GM12878 (cell line): ENCODE measurements around the gene PTGS1. TPM values are rescaled to one million over a fixed set of nuclear protein-coding genes. Genes with fewer than 3 reads are reported as not detected.

Experiments
- ATAC-seq: fragments of 200-7000 bp; cut with Tn5 transposase; 3 replicates; pipeline ENCODE4 v1.9.1; 2020; ENCODE audit warnings: mild to moderate bottlenecking, moderate library complexity
- BruUV-seq: library from RNA; stranded (reverse); fragments of 400-500 nt; replicated peaks from 2 replicates; lab custom pipeline; 2021; lab: Mats Ljungman, UMichigan
- CTCF ChIA-PET: fragments of 300-600 bp; sonication (Branson Sonifier 250); formaldehyde crosslinking; extraction: SDS; loops from one replicate; lab custom pipeline; 2021; ENCODE audit warnings: inconsistent platforms; lab: Yijun Ruan, JAX
- POLR2A ChIA-PET: fragments of 350-600 bp; formaldehyde crosslinking; extraction: SDS; loops from one replicate; lab custom pipeline; 2021; ENCODE audit warnings: inconsistent platforms; lab: Charles Lee
- RAD21 ChIA-PET: fragments of 300-600 bp; sonication (Branson Sonifier 250); formaldehyde crosslinking; loops from one replicate; lab custom pipeline; 2023; ENCODE audit warnings: antibody characterized with exemption; ENCODE audit not compliant: unreplicated experiment; lab: Charles Lee
- SMC1A ChIA-PET: fragments of 300-600 bp; sonication (Branson Sonifier 250); formaldehyde crosslinking; loops from one replicate; lab custom pipeline; 2023; ENCODE audit not compliant: unreplicated experiment, uncharacterized antibody; lab: Charles Lee
- DNase-seq: peaks from one replicate; pipeline ENCODE4 v3.0.0-alpha.2; 2011; ENCODE audit warnings: low read depth, low spot score
- FAIRE-seq: peaks from 3 replicates; lab custom pipeline; 2011; peaks lifted over from hg19 to GRCh38; lab: Jason Lieb, UNC
- H2AFZ ChIP-seq: 2 replicates; pipeline ENCODE4 v1.6.0; 2011; ENCODE audit warnings: low read depth, low read length, control low read depth; ENCODE audit not compliant: control insufficient read depth
- H3K27ac ChIP-seq: 2 replicates; pipeline ENCODE4 v1.5.1; 2011; ENCODE audit warnings: control low read depth; ENCODE audit not compliant: control insufficient read depth, insufficient read depth
- H3K27me3 ChIP-seq, 2 experiments: replicated peaks in 1 of 2; 2 replicates each; pipeline versions ENCODE4 v1.6.0 to v1.6.1; 2011; ENCODE audit warnings: low read length in 1 of 2; ENCODE audit not compliant: control insufficient read depth in 2 of 2, insufficient read depth in 2 of 2
- H3K36me3 ChIP-seq, 2 experiments: 2 replicates each; pipeline ENCODE4 v1.5.1; 2011; ENCODE audit warnings: low read length in 1 of 2; ENCODE audit not compliant: control insufficient read depth in 2 of 2, insufficient read depth in 2 of 2
- H3K4me1 ChIP-seq: 2 replicates; pipeline ENCODE4 v1.6.1; 2011; ENCODE audit warnings: mild to moderate bottlenecking, low read length, moderate library complexity, mixed read lengths; ENCODE audit not compliant: control insufficient read depth, insufficient read depth
- H3K4me2 ChIP-seq: 2 replicates; pipeline ENCODE4 v1.6.0; 2011; ENCODE audit warnings: control low read depth; ENCODE audit not compliant: control insufficient read depth, insufficient read depth
- H3K4me3 ChIP-seq: fragments of 200-600 bp; sonication (generic); 2 replicates; pipeline ENCODE4 v1.5.1; 2016
- H3K79me2 ChIP-seq: 2 replicates; pipeline ENCODE4 v1.6.0; 2011; ENCODE audit warnings: low read length; ENCODE audit not compliant: control insufficient read depth, insufficient read depth
- H3K9ac ChIP-seq: 2 replicates; pipeline ENCODE4 v1.8.0; 2011; ENCODE audit warnings: low read length, control low read depth, mixed read lengths; ENCODE audit not compliant: control insufficient read depth, insufficient read depth
- H3K9me3 ChIP-seq: replicated peaks from 3 replicates; pipeline ENCODE4 v1.5.1; 2011; ENCODE audit warnings: mild to moderate bottlenecking, low read length; ENCODE audit not compliant: control insufficient read depth, insufficient read depth
- H4K20me1 ChIP-seq: 2 replicates; pipeline ENCODE4 v1.6.0; 2011; ENCODE audit not compliant: control insufficient read depth, insufficient read depth
- BACH1 ChIP-seq: fragments of 450-650 bp; IDR thresholded peaks from 2 replicates; pipeline ENCODE4 v1.6.1; 2017; ENCODE audit warnings: mild to moderate bottlenecking, borderline replicate concordance
- BRCA1 ChIP-seq: IDR thresholded peaks from 2 replicates; pipeline ENCODE4 v1.6.1; 2011; ENCODE audit warnings: low read depth, low read length, improper control_type of control experiment
- CBX3 ChIP-seq: fragments of 200-600 bp; sonication (generic); IDR thresholded peaks from 2 replicates; pipeline ENCODE4 v1.6.1; 2016; ENCODE audit warnings: low read depth, borderline replicate concordance
- CHD1 ChIP-seq: IDR thresholded peaks from 2 replicates; pipeline ENCODE4 v1.6.1; 2012; ENCODE audit warnings: low read depth, low read length, improper control_type of control experiment
- CTCF ChIP-seq, 3 experiments: IDR thresholded peaks in 2 of 3; conservative IDR thresholded peaks in 1 of 3; 2 replicates each; pipeline ENCODE4 v1.5.1; 2011; ENCODE audit warnings: low read depth in 3 of 3, low read length in 3 of 3, mild to moderate bottlenecking in 3 of 3, control low read depth in 2 of 3, moderate library complexity in 2 of 3, inconsistent platforms in 1 of 3, mixed read lengths in 1 of 3; ENCODE audit not compliant: control insufficient read depth in 2 of 3, insufficient read depth in 1 of 3; ENCODE audit errors: extremely low read depth in 1 of 3
- E4F1 ChIP-seq: fragments of 450-650 bp; IDR thresholded peaks from 2 replicates; pipeline ENCODE4 v1.6.1; 2018; ENCODE audit warnings: borderline replicate concordance, mild to moderate bottlenecking; ENCODE audit not compliant: partially characterized antibody
- IKZF2 ChIP-seq, 2 experiments: fragments of 450-650 bp; IDR thresholded peaks; 2 replicates each; pipeline ENCODE4 v1.6.1; 2017; ENCODE audit warnings: mild to moderate bottlenecking in 2 of 2, moderate library complexity in 2 of 2
- NBN ChIP-seq: fragments of 450-650 bp; IDR thresholded peaks from 2 replicates; pipeline ENCODE4 v1.6.1; 2016
- RELB ChIP-seq: fragments of 450-650 bp; IDR thresholded peaks from 2 replicates; pipeline ENCODE4 v1.6.1; 2017; ENCODE audit warnings: low read depth, mild to moderate bottlenecking, moderate library complexity
- SPI1 ChIP-seq: IDR thresholded peaks from 2 replicates; pipeline ENCODE4 v1.6.1; 2011; ENCODE audit warnings: low read depth, mild to moderate bottlenecking, low read length, moderate library complexity, borderline replicate concordance; ENCODE audit not compliant: insufficient read depth
- WGBS: methylation state at CpG from one replicate; pipeline ENCODE4 v1.1.6; 2016; ENCODE audit warnings: low lambda C conversion rate; ENCODE audit not compliant: insufficient replicate concordance, insufficient coverage; ENCODE audit errors: missing lambda C conversion rate; 5-methylcytosine and 5-hydroxymethylcytosine counted together
- in situ Hi-C: fragments of 300-500 bp; cut with MboI; formaldehyde crosslinking; loops from 9 replicates; pipeline ENCODE4 v1.14.3; 2018; ENCODE audit warnings: mixed read lengths
- intact Hi-C: fragments of 100-400 bp; cut with micrococcal nuclease; formaldehyde crosslinking; loops from one replicate; pipeline ENCODE4 v1.14.2; 2022; ENCODE audit not compliant: unreplicated experiment
- polyA plus RNA-seq, 11 experiments: library from polyadenylated mRNA; depleted of rRNA in 4 of 11; unstranded in 6 of 11; stranded (reverse) in 5 of 11; fragments of >200 nt; fragmentation: Nextera tagmentation in 4 of 11; fragmentation: Illumina TruSeq in 1 of 11; extraction: Ambion mirVana in 4 of 11; extraction: Trizol in 1 of 11; gene quantifications; 1 replicate in 1 of 11; 2 replicates in 10 of 11; pipeline versions ENCODE4 v1.2.1 to v1.2.3, GENCODE V29; 2011 to 2016; ENCODE audit warnings: inconsistent platforms in 2 of 11, missing spikeins in 2 of 11, low read depth in 1 of 11
- total RNA-seq, 4 experiments: library from RNA; depleted of rRNA in 3 of 4; stranded (reverse); fragments of >200 nt in 3 of 4; fragmentation: Illumina TruSeq in 1 of 4; extraction: Trizol in 1 of 4; gene quantifications; 2 replicates each; pipeline versions ENCODE4 v1.2.1 to v1.2.3, GENCODE V29; 2013 to 2021
- TF ChIP-seq, protein P1 (sequence below): IDR thresholded peaks from 2 replicates; pipeline ENCODE4 v1.6.1; 2012; ENCODE audit warnings: low read depth, low read length, improper control_type of control experiment

PTGS1 gene
- total and polyA plus RNA-seq, 10 of the 15 experiments (the other 5 are each of a cell fraction or from before 2014, with no cell fraction given) = 0.16 to 2.8 (median 0.96) TPM

DNA sequence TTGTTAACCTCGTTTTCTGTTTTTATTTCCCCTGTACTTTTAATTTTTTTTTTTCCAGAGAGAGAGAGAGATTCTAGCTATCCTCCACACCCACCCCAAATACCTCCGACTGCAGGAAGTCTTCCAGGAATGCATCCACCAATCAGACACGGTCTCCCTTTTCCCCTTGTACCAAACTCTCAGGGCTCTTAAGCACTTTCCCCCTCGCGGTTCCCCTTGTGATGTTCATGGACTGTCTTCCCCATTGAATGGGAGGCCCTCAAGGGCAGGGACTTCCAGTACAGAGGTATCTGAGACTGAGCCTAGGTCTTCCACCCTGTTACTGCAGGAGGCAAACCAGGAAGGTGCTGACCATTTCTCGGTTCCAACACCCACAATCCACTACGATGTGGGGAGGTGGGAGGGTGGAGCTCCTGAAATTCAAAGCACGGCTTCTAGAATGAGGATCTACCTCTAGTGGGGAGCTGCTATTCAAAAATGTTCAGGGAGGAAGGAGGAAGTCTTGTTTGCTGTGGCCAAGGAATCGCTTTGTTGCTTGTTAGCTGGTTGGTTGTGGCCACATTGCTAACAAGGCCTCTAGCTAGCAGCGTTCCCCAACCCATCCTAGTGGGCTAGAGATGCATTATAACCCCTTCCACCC, 37.5 kb upstream of the PTGS1 start (continued):
- TF ChIP-seq E4F1 = no peak
- no peak for TF ChIP-seq SPI1
- no peak for TF ChIP-seq RELB
- TF ChIP-seq, protein P1, sequence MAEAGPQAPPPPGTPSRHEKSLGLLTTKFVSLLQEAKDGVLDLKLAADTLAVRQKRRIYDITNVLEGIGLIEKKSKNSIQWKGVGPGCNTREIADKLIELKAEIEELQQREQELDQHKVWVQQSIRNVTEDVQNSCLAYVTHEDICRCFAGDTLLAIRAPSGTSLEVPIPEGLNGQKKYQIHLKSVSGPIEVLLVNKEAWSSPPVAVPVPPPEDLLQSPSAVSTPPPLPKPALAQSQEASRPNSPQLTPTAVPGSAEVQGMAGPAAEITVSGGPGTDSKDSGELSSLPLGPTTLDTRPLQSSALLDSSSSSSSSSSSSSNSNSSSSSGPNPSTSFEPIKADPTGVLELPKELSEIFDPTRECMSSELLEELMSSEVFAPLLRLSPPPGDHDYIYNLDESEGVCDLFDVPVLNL = no peak
- no peak for TF ChIP-seq CHD1
- no peak for TF ChIP-seq NBN

GRCh38 chr9:122334916-122335315, 35.9 kb upstream of the PTGS1 start:
- in situ Hi-C loops (no loop called here), intact Hi-C loops (no loop called here)
- WGBS = 73% methylated on average over 4 of the region's 4 CpGs
- no peaks in the 10 kb centered on the region for H3K79me2 ChIP-seq
- no peaks in the 10 kb centered on the region for H4K20me1 ChIP-seq
- H3K36me3 ChIP-seq = no peaks in the 10 kb centered on the region; a peak in 1 of 4 replicates
- H2AFZ ChIP-seq = no peak overlapping the region
- H3K9ac ChIP-seq = no peak overlapping the region
- no TSS peak for BruUV-seq
- CTCF ChIA-PET = interaction anchor here (0.6 to 2.1 kb wide), 3 partner anchors 16 to 215 kb away, joined by 3 to 6 read pairs (median 3); no protein-coding TSS in a partner anchor
- FAIRE-seq (no peak), DNase-seq (no peak), ATAC-seq (no peak)
- H3K27ac ChIP-seq = no peak overlapping the region
- no peaks in the 10 kb centered on the region for H3K4me1 ChIP-seq
- H3K9me3 ChIP-seq = no peaks in the 10 kb centered on the region
- no peak overlapping the region for H3K4me3 ChIP-seq
- H3K4me2 ChIP-seq = no peak overlapping the region
- RAD21 ChIA-PET = no interaction called here
- no peaks in the 10 kb centered on the region; a peak in 2 of 4 replicates for H3K27me3 ChIP-seq
- POLR2A ChIA-PET = no interaction called here
- TF ChIP-seq BACH1 (no peak), IKZF2 (IDR thresholded peaks at IDR 0.05) (no peak), CBX3 (no peak), BRCA1 (no peak), CTCF (IDR thresholded peaks at IDR 0.05 in 2 of 3, conservative IDR thresholded peaks at IDR 0.05 in 1 of 3; ENCODE audit: control insufficient read depth in 2 of 3, extremely low read depth in 1 of 3, insufficient read depth in 1 of 3, low read depth in 3 of 3, low read length in 3 of 3) (no peak), NBN (no peak)
- SMC1A ChIA-PET = interaction anchor here (0.8 kb wide), 1 partner anchor 11 kb away, joined by 3 read pairs; no protein-coding TSS in a partner anchor
